A549 (cell line): ENCODE results near the gene AGAP3. TPM values are rescaled to one million over a fixed set of nuclear protein-coding genes. Genes with fewer than 3 reads are reported as not detected.

ENCODE experiments used
- ATAC-seq, 2 experiments: fragments of 200-7000 bp in 1 of 2; fragments of >200 bp in 1 of 2; cut with Nextera tagmentation in 1 of 2; cut with Tn5 transposase in 1 of 2; 3 replicates each; pipeline versions ENCODE4 v1.8.0 to v1.9.1; 2018 to 2020; ENCODE audit warnings: mild to moderate bottlenecking in 1 of 2, moderate library complexity in 1 of 2
- CTCF ChIA-PET: fragments of 300-600 bp; sonication (Branson Sonifier 250); formaldehyde crosslinking; extraction: SDS; loops from one replicate; lab custom pipeline; 2021; ENCODE audit warnings: antibody characterized with exemption, inconsistent platforms; lab: Yijun Ruan, JAX
- POLR2A ChIA-PET: fragments of 350-600 bp; formaldehyde crosslinking; extraction: SDS; loops from one replicate; lab custom pipeline; 2021; ENCODE audit warnings: antibody characterized with exemption, inconsistent platforms; lab: Yijun Ruan, JAX
- DNase-seq, 2 experiments: peaks; one replicate each; pipeline versions ENCODE4 v3.0.0 to v3.0.0-alpha.2; 2011 to 2016; ENCODE audit warnings: low read depth in 1 of 2, low spot score in 1 of 2
- FAIRE-seq: peaks from 2 replicates; lab custom pipeline; 2011; peaks lifted over from hg19 to GRCh38; lab: Jason Lieb, UNC
- H3K27ac ChIP-seq, 2 experiments: fragments of >200 bp; sonication (Bioruptor Twin); formaldehyde crosslinking; 3 replicates each; pipeline ENCODE4 v1.5.1; 2016 to 2017
- H3K4me1 ChIP-seq: fragments of >200 bp; sonication (Bioruptor Twin); formaldehyde crosslinking; 3 replicates; pipeline ENCODE4 v1.6.1; 2016
- H3K4me2 ChIP-seq: fragments of >200 bp; sonication (Bioruptor Twin); formaldehyde crosslinking; 3 replicates; pipeline ENCODE4 v1.6.1; 2016
- H3K4me3 ChIP-seq: fragments of >200 bp; sonication (Bioruptor Twin); formaldehyde crosslinking; 3 replicates; pipeline ENCODE4 v1.5.1; 2016
- H3K9me3 ChIP-seq: fragments of >200 bp; sonication (Bioruptor Twin); formaldehyde crosslinking; 3 replicates; pipeline ENCODE4 v1.6.1; 2016
- BCL3 ChIP-seq: fragments of >200 bp; sonication (Bioruptor Twin); formaldehyde crosslinking; IDR thresholded peaks from 3 replicates; pipeline ENCODE4 v1.6.1; 2016
- CEBPB ChIP-seq, 2 experiments: fragments of >200 bp in 1 of 2; sonication (Bioruptor Twin) in 1 of 2; formaldehyde crosslinking in 1 of 2; IDR thresholded peaks; 2 replicates each; pipeline ENCODE4 v1.6.1; 2012 to 2016
- CTCF ChIP-seq: fragments of >200 bp; sonication (Bioruptor Twin); formaldehyde crosslinking; IDR thresholded peaks from 3 replicates; pipeline ENCODE4 v1.5.1; 2016
- EHMT2 ChIP-seq: fragments of 200-600 bp; sonication (generic); IDR thresholded peaks from 2 replicates; pipeline ENCODE4 v1.6.1; 2016; ENCODE audit warnings: antibody characterized with exemption, low read depth, mild to moderate bottlenecking, moderate library complexity
- HDAC2 ChIP-seq: fragments of 200-600 bp; sonication (generic); IDR thresholded peaks from 2 replicates; pipeline ENCODE4 v1.6.1; 2016
- HEYL ChIP-seq: fragments of 250-450 bp; sonication (Bioruptor Pico); IDR thresholded peaks from 2 replicates; pipeline ENCODE4 v1.8.0; 2021; ENCODE audit warnings: mild to moderate bottlenecking, moderate library complexity
- HOXA7 ChIP-seq: fragments of 250-450 bp; sonication (Bioruptor Pico); IDR thresholded peaks from 2 replicates; pipeline ENCODE4 v1.5.0; 2020; ENCODE audit warnings: mild to moderate bottlenecking, moderate library complexity
- HOXB13 ChIP-seq: fragments of 250-450 bp; sonication (Bioruptor Pico); IDR thresholded peaks from 2 replicates; pipeline ENCODE4 v1.5.0; 2020; ENCODE audit warnings: low read depth, mild to moderate bottlenecking, moderate library complexity
- HOXB5 ChIP-seq: fragments of 250-450 bp; sonication (Bioruptor Pico); IDR thresholded peaks from 2 replicates; pipeline ENCODE4 v1.5.0; 2020; ENCODE audit warnings: mild to moderate bottlenecking, moderate library complexity
- JUN ChIP-seq, 2 experiments: fragments of >200 bp; sonication (Bioruptor Twin); formaldehyde crosslinking; IDR thresholded peaks; 2 replicates in 1 of 2; 3 replicates in 1 of 2; pipeline ENCODE4 v1.6.1; 2016 to 2017
- KDM1A ChIP-seq: fragments of 200-600 bp; sonication (generic); IDR thresholded peaks from 2 replicates; pipeline ENCODE4 v1.6.1; 2016; ENCODE audit warnings: low read depth, mild to moderate bottlenecking
- KDM5A ChIP-seq: fragments of 200-600 bp; sonication (generic); IDR thresholded peaks from 2 replicates; pipeline ENCODE4 v1.6.1; 2016; ENCODE audit warnings: antibody characterized with exemption, mild to moderate bottlenecking
- MAZ ChIP-seq: fragments of 150-350 bp; IDR thresholded peaks from 2 replicates; pipeline ENCODE4 v1.6.1; 2014; ENCODE audit warnings: antibody characterized with exemption, low read depth, low read length, borderline replicate concordance
- NR3C1 ChIP-seq: fragments of >200 bp; sonication (Bioruptor Twin); formaldehyde crosslinking; IDR thresholded peaks from 3 replicates; pipeline ENCODE4 v1.6.1; 2017
- PBX3 ChIP-seq: IDR thresholded peaks from 2 replicates; pipeline ENCODE4 v1.6.1; 2012
- PHF8 ChIP-seq: fragments of 200-600 bp; sonication (generic); IDR thresholded peaks from 2 replicates; pipeline ENCODE4 v1.6.1; 2016; ENCODE audit warnings: low read depth, mild to moderate bottlenecking, antibody characterized with exemption, moderate library complexity, borderline replicate concordance
- POLR2A ChIP-seq: IDR thresholded peaks from 2 replicates; pipeline ENCODE4 v1.6.1; 2012; ENCODE audit warnings: mild to moderate bottlenecking, low read length
- REST ChIP-seq: fragments of 200-600 bp; sonication (generic); IDR thresholded peaks from 2 replicates; pipeline ENCODE4 v1.6.1; 2016; ENCODE audit warnings: antibody characterized with exemption, mild to moderate bottlenecking, moderate library complexity
- RFX5 ChIP-seq: fragments of 450-650 bp; IDR thresholded peaks from 2 replicates; pipeline ENCODE4 v1.7.1; 2014; ENCODE audit warnings: antibody characterized with exemption, mild to moderate bottlenecking, moderate library complexity
- SMC3 ChIP-seq: fragments of >200 bp; sonication (Bioruptor Twin); formaldehyde crosslinking; IDR thresholded peaks from 3 replicates; pipeline ENCODE4 v1.6.1; 2018; ENCODE audit warnings: inconsistent platforms
- ZC3H11A ChIP-seq: fragments of 450-650 bp; IDR thresholded peaks from 2 replicates; pipeline ENCODE4 v1.6.1; 2014; ENCODE audit warnings: antibody characterized with exemption, mild to moderate bottlenecking
- ZFP36 ChIP-seq: fragments of 450-650 bp; IDR thresholded peaks from 2 replicates; pipeline ENCODE4 v1.6.1; 2014; ENCODE audit warnings: borderline replicate concordance; ENCODE audit not compliant: partially characterized antibody
- ZNF302 ChIP-seq: fragments of 250-450 bp; sonication (Bioruptor Pico); IDR thresholded peaks from 2 replicates; pipeline ENCODE4 v1.9.0; 2021; ENCODE audit warnings: inconsistent platforms, mild to moderate bottlenecking, moderate library complexity
- WGBS: methylation state at CpG from one replicate; pipeline ENCODE4 v1.1.6; 2017; ENCODE audit errors: missing lambda C conversion rate; 5-methylcytosine and 5-hydroxymethylcytosine counted together
- polyA plus RNA-seq, 4 experiments: library from polyadenylated mRNA; depleted of rRNA in 3 of 4; stranded (reverse); fragments of >200 nt; fragmentation: RNase III in 1 of 4; extraction: RNeasy Plus Mini Kit Qiagen cat#74134 plus additional on column Dnase treatment in 1 of 4; gene quantifications; 2 replicates in 3 of 4; 3 replicates in 1 of 4; pipeline ENCODE4 v1.2.3, GENCODE V29; 2011 to 2017

The AGAP3 gene
- polyA plus RNA-seq, 2 of the 4 experiments (the other 2 are of a cell fraction), result 33.8 to 45.9 TPM

- TF ChIP-seq ZFP36, result no peak
- no peak for TF ChIP-seq KDM1A
- TF ChIP-seq RFX5, result no peak
- 0 out of 2 replicates have a peak, but pooled peaks have one; percentile 30 for TF ChIP-seq HOXB5 (CRISPR knock-in tag)
- no peak for TF ChIP-seq CEBPB (IDR thresholded peaks at IDR 0.05)
- TF ChIP-seq REST, result no peak
- TF ChIP-seq HDAC2, result no peak
These were observed 28.1 kb upstream of the AGAP3 start (continued) for GRCh38 chr7:151057989-151058780.

GRCh38 chr7:151058781-151059366 is 27.4 kb upstream of the AGAP3 start:
- FAIRE-seq, result no peak
- peak in 1 of 2 experiments; percentile 33 for DNase-seq
- H3K27ac ChIP-seq, result peak overlapping the region; percentile 99
- TF ChIP-seq RFX5, result no peak
- no peak for TF ChIP-seq PBX3
- TF ChIP-seq EHMT2, result no peak
- TF ChIP-seq HOXA7 (CRISPR knock-in tag), result no peak
- TF ChIP-seq KDM5A, result no peak
- TF ChIP-seq ZC3H11A, result no peak
- TF ChIP-seq HOXB13 (CRISPR knock-in tag), result no peak
- TF ChIP-seq PHF8, result no peak
- H3K4me3 ChIP-seq, result peak overlapping the region; percentile 86
- H3K4me2 ChIP-seq, result peak overlapping the region; percentile 92
- ChIA-PET POLR2A (interaction anchor here (0.8 to 1.4 kb wide), 3 partner anchors 22 to 31 kb away, joined by 4 read pairs; partner anchors contain the start of genes ABCB8 and FASTK), CTCF (interaction anchor here (0.6 to 4.0 kb wide), 9 partner anchors 8 to 692 kb away, joined by 3 to 14 read pairs (median 5); partner anchors contain the start of gene ABCB8)
- 10% methylated on average over 18 of the region's 18 CpGs for WGBS
- no peak for ATAC-seq
- peaks cover 31% of the 10 kb centered on the region for H3K4me1 ChIP-seq
- H3K9me3 ChIP-seq, result no peaks in the 10 kb centered on the region

GRCh38 chr7:151059367-151060112 is 26.7 kb upstream of the AGAP3 start, which contains the start of gene SLC4A2:
Gene SLC4A2 (plus strand): TSS chr7:151059589. CDS start chr7:151061988, 2,399 bp downstream.
- Histone ChIP-seq H3K4me1 (peaks cover 37% of the 10 kb centered on the region), H3K4me2 (peak within 1 kb of the TSS; percentile 92), H3K4me3 (peak within 1 kb of the TSS; percentile 86), H3K9me3 (no peaks in the 10 kb centered on the region), H3K27ac (peak within 1 kb of the TSS; percentile 99)
- WGBS, result 3% methylated on average over 30 of the region's 75 CpGs
- ChIA-PET POLR2A (interaction anchor here (0.6 to 0.8 kb wide), 2 partner anchors 31 to 181 kb away, joined by 3 to 4 read pairs; partner anchors contain the start of gene ABCB8), CTCF (interaction anchor here (0.9 to 5.7 kb wide), 16 partner anchors 9 to 106 kb away, joined by 3 to 64 read pairs (median 6); partner anchors contain the start of genes ABCB8, AGAP3 and FASTK)
- no peak for FAIRE-seq
- DNase-seq, result peak; percentile 76 to 90
- TF ChIP-seq KDM5A (no peak), MAZ (peak; percentile 97), ZFP36 (no peak), HEYL (no peak), JUN (IDR thresholded peaks at IDR 0.05) (peak in 1 of 2 experiments; percentile 85; a peak in 3 of 5 replicates), HOXB13 (CRISPR knock-in tag) (no peak), NR3C1 (no peak), CEBPB (IDR thresholded peaks at IDR 0.05) (no peak), ZNF302 (no peak), POLR2A (peak; percentile 28), BCL3 (0 out of 3 replicates have a peak, but pooled peaks have one; percentile 18), PHF8 (peak; percentile 35; the same call in 1 of the 2 replicates), CTCF (peak; percentile 23; the same call in 1 of the 3 replicates), SMC3 (0 out of 3 replicates have a peak, but pooled peaks have one; percentile 14)
- peak; percentile 5 to 7 for ATAC-seq
